Measurements from ENCODE around the gene LST1. TPM values are rescaled to one million over a fixed set of nuclear protein-coding genes. Genes with fewer than 3 reads are reported as not detected.
A peak's percentile ranks its signal among the peaks of the same experiment; 100 is the strongest.

Gene LST1
- polyA plus RNA-seq, 1 experiment = not detected

- CTCF ChIA-PET = interaction anchor here (0.6 to 1.7 kb wide), 5 partner anchors 23 to 75 kb away, joined by 3 to 9 read pairs (median 3); partner anchors contain the start of genes ATP6V1G2 and NFKBIL1
These were observed 35.4 kb downstream of the LST1 start for GRCh38 chr6:31621320-31621939.

GRCh38 chr6:31621991-31622390, 35.9 kb downstream of the LST1 start:
- ChIA-PET POLR2A (interaction anchor here (0.9 to 2.5 kb wide), 3 partner anchors 17 to 43 kb away, joined by 3 to 13 read pairs (median 3); partner anchors contain the start of genes BAG6 and GPANK1), CTCF (interaction anchor here (0.6 to 1.7 kb wide), 6 partner anchors 23 to 129 kb away, joined by 3 to 9 read pairs (median 3); partner anchors contain the start of genes ATP6V1G2 and NFKBIL1)
- TF ChIP-seq CTCF (IDR thresholded peaks at IDR 0.05; ENCODE audit: low read depth, low read length) = no peak
- peaks cover 4% of the 10 kb centered on the region; the same call in 1 of the 2 replicates for H3K9me3 ChIP-seq (ENCODE audit: control insufficient read depth, insufficient read depth, low read length)
- no peak for DNase-seq (ENCODE audit: low read depth, low spot score)
- H3K27ac ChIP-seq (ENCODE audit: low read depth, low read length) = peak overlapping the region; percentile 31
- peak overlapping the region; percentile 95 for H3K4me3 ChIP-seq (ENCODE audit: low read depth, low read length)
- H3K27me3 ChIP-seq (ENCODE audit: control insufficient read depth, insufficient read depth, low read length) = no peaks in the 10 kb centered on the region

More at GRCh38 chr6:31621320-31621939, 35.4 kb downstream of the LST1 start:
- DNase-seq (ENCODE audit: low read depth, low spot score) = no peak
- TF ChIP-seq CTCF (IDR thresholded peaks at IDR 0.05; ENCODE audit: low read depth, low read length) = no peak
- Histone ChIP-seq H3K27ac (ENCODE audit: low read depth, low read length) (peak overlapping the region; percentile 90), H3K27me3 (ENCODE audit: control insufficient read depth, insufficient read depth, low read length) (no peaks in the 10 kb centered on the region), H3K9me3 (ENCODE audit: control insufficient read depth, insufficient read depth, low read length) (peaks cover 4% of the 10 kb centered on the region; the same call in 1 of the 2 replicates), H3K4me3 (ENCODE audit: low read depth, low read length) (peak overlapping the region; percentile 95)
- POLR2A ChIA-PET = interaction anchor here (0.6 to 2.5 kb wide), 7 partner anchors 14 to 206 kb away, joined by 3 to 13 read pairs (median 3); partner anchors contain the start of genes ABHD16A, BAG6, GPANK1 and HSPA1B

GRCh38 chr6:31622684-31623091, 36.6 kb downstream of the LST1 start:
- Histone ChIP-seq H3K27ac (ENCODE audit: low read depth, low read length) (no peak overlapping the region), H3K4me3 (ENCODE audit: low read depth, low read length) (peak overlapping the region; percentile 95), H3K27me3 (ENCODE audit: control insufficient read depth, insufficient read depth, low read length) (no peaks in the 10 kb centered on the region), H3K9me3 (ENCODE audit: control insufficient read depth, insufficient read depth, low read length) (peaks cover 4% of the 10 kb centered on the region; the same call in 1 of the 2 replicates)
- CTCF ChIA-PET = interaction anchor here (0.8 to 1.7 kb wide), 4 partner anchors 12 to 130 kb away, joined by 3 to 9 read pairs (median 4); no protein-coding TSS in a partner anchor
- TF ChIP-seq CTCF (IDR thresholded peaks at IDR 0.05; ENCODE audit: low read depth, low read length) = no peak
- no peak for DNase-seq (ENCODE audit: low read depth, low spot score)
- POLR2A ChIA-PET = interaction anchor here (0.9 to 2.5 kb wide), 2 partner anchors 29 to 42 kb away, joined by 3 to 13 read pairs; partner anchors contain the start of genes BAG6 and GPANK1

- ChIA-PET POLR2A (interaction anchor here (1.2 kb wide), 1 partner anchor 10 kb away, joined by 4 read pairs; no protein-coding TSS in a partner anchor), CTCF (interaction anchor here (2.4 kb wide), 1 partner anchor 26 kb away, joined by 6 read pairs; no protein-coding TSS in a partner anchor)
- Histone ChIP-seq H3K27ac (ENCODE audit: low read depth, low read length) (no peak overlapping the region), H3K27me3 (ENCODE audit: control insufficient read depth, insufficient read depth, low read length) (no peaks in the 10 kb centered on the region), H3K4me3 (ENCODE audit: low read depth, low read length) (no peak overlapping the region), H3K9me3 (ENCODE audit: control insufficient read depth, insufficient read depth, low read length) (peaks cover 4% of the 10 kb centered on the region; the same call in 1 of the 2 replicates)
- no peak for DNase-seq (ENCODE audit: low read depth, low spot score)
- no peak for TF ChIP-seq CTCF (IDR thresholded peaks at IDR 0.05; ENCODE audit: low read depth, low read length)
These were observed 38.0 kb downstream of the LST1 start for GRCh38 chr6:31624070-31624469.

- no peak for TF ChIP-seq CTCF (IDR thresholded peaks at IDR 0.05; ENCODE audit: low read depth, low read length)
- CTCF ChIA-PET = no interaction called here
- H3K9me3 ChIP-seq (ENCODE audit: control insufficient read depth, insufficient read depth, low read length) = no peaks in the 10 kb centered on the region
- no peak for DNase-seq (ENCODE audit: low read depth, low spot score)
- POLR2A ChIA-PET = no interaction called here
- H3K4me3 ChIP-seq (ENCODE audit: low read depth, low read length) = no peak overlapping the region
- no peak overlapping the region for H3K27ac ChIP-seq (ENCODE audit: low read depth, low read length)
- no peaks in the 10 kb centered on the region for H3K27me3 ChIP-seq (ENCODE audit: control insufficient read depth, insufficient read depth, low read length)
These were observed 40.9 kb downstream of the LST1 start for GRCh38 chr6:31626952-31627351.
